Measurements from ENCODE around the gene RPGR.

The RPGR gene

GRCh38 chrX:38368774-38369173 is 41.5 kb upstream of the RPGR start:
- Histone ChIP-seq H3K4me1 (ENCODE audit: control insufficient read depth in 1 of 2, insufficient read depth in 1 of 2, low read depth in 1 of 2, low read length in 1 of 2) (no peaks in the 10 kb centered on the region), H3K9me3 (no peaks in the 10 kb centered on the region), H3K36me3 (no peaks in the 10 kb centered on the region), H3K27ac (no peak overlapping the region), H3K4me3 (ENCODE audit: low read depth in 1 of 2, low read length in 1 of 2) (no peak overlapping the region), H3K27me3 (no peaks in the 10 kb centered on the region)
- no peak for TF ChIP-seq CTCF (IDR thresholded peaks at IDR 0.05)

- no peak overlapping the region for H3K27ac ChIP-seq
- no peaks in the 10 kb centered on the region for H3K27me3 ChIP-seq
- TF ChIP-seq CTCF (IDR thresholded peaks at IDR 0.05): no peak
- H3K36me3 ChIP-seq: no peaks in the 10 kb centered on the region
- no peaks in the 10 kb centered on the region for H3K4me1 ChIP-seq (ENCODE audit: control insufficient read depth in 1 of 2, insufficient read depth in 1 of 2, low read depth in 1 of 2, low read length in 1 of 2)
- no peaks in the 10 kb centered on the region for H3K9me3 ChIP-seq
- H3K4me3 ChIP-seq (ENCODE audit: low read depth in 1 of 2, low read length in 1 of 2): no peak overlapping the region
Measured at GRCh38 chrX:38365954-38366353, 38.6 kb upstream of the RPGR start.

GRCh38 chrX:38363046-38363445 is 35.7 kb upstream of the RPGR start:
- Histone ChIP-seq H3K9me3 (no peaks in the 10 kb centered on the region), H3K27ac (no peak overlapping the region), H3K4me3 (ENCODE audit: low read depth in 1 of 2, low read length in 1 of 2) (no peak overlapping the region), H3K4me1 (ENCODE audit: control insufficient read depth in 1 of 2, insufficient read depth in 1 of 2, low read depth in 1 of 2, low read length in 1 of 2) (no peaks in the 10 kb centered on the region), H3K27me3 (no peaks in the 10 kb centered on the region), H3K36me3 (no peaks in the 10 kb centered on the region)
- no peak for TF ChIP-seq CTCF (IDR thresholded peaks at IDR 0.05)

GRCh38 chrX:38357747-38358673 is 30.7 kb upstream of the RPGR start:
- Histone ChIP-seq H3K4me3 (ENCODE audit: low read depth in 1 of 2, low read length in 1 of 2) (no peak overlapping the region), H3K9me3 (no peaks in the 10 kb centered on the region), H3K27ac (no peak overlapping the region), H3K4me1 (ENCODE audit: control insufficient read depth in 1 of 2, insufficient read depth in 1 of 2, low read depth in 1 of 2, low read length in 1 of 2) (no peaks in the 10 kb centered on the region), H3K27me3 (no peaks in the 10 kb centered on the region), H3K36me3 (no peaks in the 10 kb centered on the region)
- TF ChIP-seq CTCF (IDR thresholded peaks at IDR 0.05): no peak

DNA sequence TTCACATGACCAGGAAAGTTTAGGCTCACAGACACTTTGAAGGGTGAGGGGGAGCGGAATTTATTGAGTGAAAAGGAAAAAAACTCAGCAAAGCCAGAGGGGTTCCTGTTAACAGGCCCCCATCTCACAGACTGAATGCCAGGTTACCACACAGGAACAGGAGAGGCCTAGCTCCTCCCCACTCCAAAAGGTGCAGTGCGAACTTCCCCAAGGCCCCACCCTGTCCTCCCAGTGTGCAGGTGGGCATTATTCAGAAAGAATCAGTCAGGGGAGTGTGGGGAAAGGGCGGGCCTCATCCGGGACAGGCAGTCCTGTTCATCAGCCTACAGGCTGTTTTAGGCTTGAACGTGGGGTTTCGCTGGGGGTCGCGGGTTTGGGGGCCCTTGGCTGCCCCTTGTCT is 29.1 kb upstream of the RPGR start:
- Histone ChIP-seq H3K36me3 (no peaks in the 10 kb centered on the region), H3K27me3 (no peaks in the 10 kb centered on the region), H3K4me1 (ENCODE audit: control insufficient read depth in 1 of 2, insufficient read depth in 1 of 2, low read depth in 1 of 2, low read length in 1 of 2) (no peaks in the 10 kb centered on the region), H3K4me3 (ENCODE audit: low read depth in 1 of 2, low read length in 1 of 2) (no peak overlapping the region), H3K27ac (no peak overlapping the region), H3K9me3 (no peaks in the 10 kb centered on the region)
- no peak for TF ChIP-seq CTCF (IDR thresholded peaks at IDR 0.05)

Measured in neutrophil (primary cell).